Neuronal stem cell (in vitro differentiated cells): ENCODE measurements around the gene MYO19.
A peak's percentile ranks its signal among the peaks of the same experiment; 100 is the strongest.

ENCODE experiments used
- DNase-seq: peaks from one replicate; pipeline ENCODE4 v3.0.0-alpha.2; 2013; ENCODE audit warnings: low spot score
- H2AFZ ChIP-seq: one replicate; pipeline ENCODE4 v1.6.1; 2013; ENCODE audit warnings: mild to moderate bottlenecking, low read length, inconsistent platforms
- H2AK5ac ChIP-seq: 2 replicates; pipeline ENCODE4 v1.6.1; 2013; ENCODE audit warnings: low read depth, mild to moderate bottlenecking, inconsistent platforms, low read length, moderate library complexity, mixed read lengths
- H2BK120ac ChIP-seq: 2 replicates; pipeline ENCODE4 v1.6.1; 2013; ENCODE audit warnings: low read depth, mild to moderate bottlenecking, inconsistent platforms, low read length, moderate library complexity, mixed read lengths
- H2BK12ac ChIP-seq: one replicate; pipeline ENCODE4 v1.6.1; 2013; ENCODE audit warnings: low read length, inconsistent platforms
- H2BK15ac ChIP-seq: 2 replicates; pipeline ENCODE4 v1.6.1; 2013; ENCODE audit warnings: mild to moderate bottlenecking, low read length, inconsistent platforms, mixed read lengths
- H2BK5ac ChIP-seq: one replicate; pipeline ENCODE4 v1.6.1; 2013; ENCODE audit warnings: inconsistent platforms, mild to moderate bottlenecking, low read length, moderate library complexity
- H3K14ac ChIP-seq: one replicate; pipeline ENCODE4 v1.6.1; 2013; ENCODE audit warnings: low read length, inconsistent platforms
- H3K18ac ChIP-seq: 2 replicates; pipeline ENCODE4 v1.6.1; 2013; ENCODE audit warnings: low read length, inconsistent platforms
- H3K23ac ChIP-seq: 2 replicates; pipeline ENCODE4 v1.6.1; 2013; ENCODE audit warnings: low read depth, mild to moderate bottlenecking, mixed read lengths, low read length, inconsistent platforms; ENCODE audit not compliant: poor library complexity
- H3K27ac ChIP-seq: replicated peaks from 3 replicates; pipeline ENCODE4 v1.5.1; 2013; ENCODE audit warnings: low read length, inconsistent platforms
- H3K27me3 ChIP-seq, 3 experiments: 2 replicates each; pipeline ENCODE4 v1.6.1; 2013; ENCODE audit warnings: low read length in 3 of 3, mild to moderate bottlenecking in 2 of 3, inconsistent platforms in 1 of 3, low read depth in 1 of 3, mixed read lengths in 1 of 3, moderate library complexity in 1 of 3; ENCODE audit not compliant: control insufficient read depth in 3 of 3, insufficient read depth in 3 of 3
- H3K36me3 ChIP-seq, 2 donors: replicated peaks in 1 of 2; 2 replicates each; pipeline ENCODE4 v1.6.1; 2013; ENCODE audit warnings: low read length in 2 of 2; ENCODE audit not compliant: control insufficient read depth in 2 of 2, insufficient read depth in 2 of 2
- H3K4ac ChIP-seq: 2 replicates; pipeline ENCODE4 v1.6.1; 2013; ENCODE audit warnings: inconsistent platforms, mild to moderate bottlenecking, low read length, moderate library complexity
- H3K4me1 ChIP-seq, 2 donors: 1 replicate in 1 of 2; 2 replicates in 1 of 2; pipeline ENCODE4 v1.6.1; 2013; ENCODE audit warnings: low read length in 2 of 2, low read depth in 1 of 2; ENCODE audit not compliant: control insufficient read depth in 2 of 2, insufficient read depth in 1 of 2
- H3K4me2 ChIP-seq: one replicate; pipeline ENCODE4 v1.6.1; 2013; ENCODE audit warnings: mild to moderate bottlenecking, low read length, inconsistent platforms; ENCODE audit not compliant: insufficient read depth, poor library complexity, severe bottlenecking
- H3K4me3 ChIP-seq, 2 donors: 2 replicates each; pipeline ENCODE4 v1.5.1; 2013; ENCODE audit warnings: low read length in 2 of 2, mild to moderate bottlenecking in 2 of 2, inconsistent platforms in 1 of 2, moderate library complexity in 1 of 2
- H3K79me1 ChIP-seq: one replicate; pipeline ENCODE4 v1.6.1; 2013; ENCODE audit warnings: low read depth, mild to moderate bottlenecking, inconsistent platforms, low read length, moderate library complexity
- H3K9ac ChIP-seq: one replicate; pipeline ENCODE4 v1.6.1; 2013; ENCODE audit warnings: mild to moderate bottlenecking, low read depth, low read length, inconsistent platforms; ENCODE audit not compliant: poor library complexity
- H3K9me3 ChIP-seq, 2 donors: replicated peaks in 1 of 2; 2 replicates each; pipeline versions ENCODE3 to v1.6.1; 2013; ENCODE audit warnings: low read length in 2 of 2, mild to moderate bottlenecking in 2 of 2, inconsistent platforms in 1 of 2, low read depth in 1 of 2, mixed read lengths in 1 of 2, moderate library complexity in 1 of 2; ENCODE audit not compliant: control insufficient read depth in 2 of 2, insufficient read depth in 1 of 2
- H4K8ac ChIP-seq: one replicate; pipeline ENCODE4 v1.6.1; 2013; ENCODE audit warnings: low read depth, mild to moderate bottlenecking, inconsistent platforms, low read length, moderate library complexity
- H4K91ac ChIP-seq: one replicate; pipeline ENCODE4 v1.6.1; 2013; ENCODE audit warnings: low read length, low read depth, mild to moderate bottlenecking, inconsistent platforms; ENCODE audit not compliant: poor library complexity
- WGBS, 2 donors: extraction: QIAGEN DNeasy Blood & Tissue Kit; methylation state at CpG; one replicate each; pipeline ENCODE4 v1.1.7; 2013; ENCODE audit warnings: missing lambda C conversion rate in 2 of 2, mixed read lengths in 1 of 2; ENCODE audit not compliant: insufficient read length in 2 of 2, insufficient replicate concordance in 1 of 2; ENCODE audit errors: extremely low coverage in 2 of 2; 5-methylcytosine and 5-hydroxymethylcytosine counted together

Gene MYO19

DNA sequence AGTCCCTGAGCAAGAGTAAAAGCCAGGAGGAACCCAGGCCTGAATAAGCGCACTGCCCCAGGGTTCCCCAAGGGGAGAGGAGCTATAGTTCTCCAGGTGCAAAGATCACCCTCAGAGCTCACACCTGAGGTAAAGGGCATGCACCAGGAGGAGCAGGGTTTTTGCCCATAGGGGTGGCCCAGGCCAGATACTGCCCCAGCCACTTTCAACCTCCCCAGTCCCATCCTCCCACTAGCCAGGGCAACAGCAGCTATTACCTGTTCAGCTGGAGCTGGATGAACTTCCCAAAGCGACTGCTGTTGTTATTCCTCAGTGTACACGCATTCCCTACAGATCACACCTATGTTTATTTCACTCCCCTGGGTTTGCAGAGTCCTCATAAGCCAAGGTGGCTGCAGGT lies 19.8 kb downstream of the MYO19 start:
- Histone ChIP-seq H2AFZ (no peak overlapping the region), H3K18ac (no peak overlapping the region), H3K4me2 (no peak overlapping the region), H3K4ac (no peak overlapping the region), H4K8ac (no peak overlapping the region), H3K9ac (no peak overlapping the region), H2BK12ac (no peak overlapping the region), H3K4me3 (no peak overlapping the region), H3K36me3 (peaks cover 27 to 94% of the 10 kb centered on the region in 2 donors), H2BK120ac (no peak overlapping the region), H2BK15ac (no peak overlapping the region), H3K23ac (no peak overlapping the region), H3K27ac (no peak overlapping the region), H3K4me1 (no peaks in the 10 kb centered on the region), H2AK5ac (no peak overlapping the region), H2BK5ac (no peak overlapping the region), H3K27me3 (no peaks in the 10 kb centered on the region), H3K9me3 (no peaks in the 10 kb centered on the region), H3K14ac (no peak overlapping the region), H4K91ac (no peak overlapping the region), H3K79me1 (no peaks in the 10 kb centered on the region)
- WGBS, 2 donors: no CpG with 5 or more reads among the region's 3 CpGs
- no peak for DNase-seq

DNA sequence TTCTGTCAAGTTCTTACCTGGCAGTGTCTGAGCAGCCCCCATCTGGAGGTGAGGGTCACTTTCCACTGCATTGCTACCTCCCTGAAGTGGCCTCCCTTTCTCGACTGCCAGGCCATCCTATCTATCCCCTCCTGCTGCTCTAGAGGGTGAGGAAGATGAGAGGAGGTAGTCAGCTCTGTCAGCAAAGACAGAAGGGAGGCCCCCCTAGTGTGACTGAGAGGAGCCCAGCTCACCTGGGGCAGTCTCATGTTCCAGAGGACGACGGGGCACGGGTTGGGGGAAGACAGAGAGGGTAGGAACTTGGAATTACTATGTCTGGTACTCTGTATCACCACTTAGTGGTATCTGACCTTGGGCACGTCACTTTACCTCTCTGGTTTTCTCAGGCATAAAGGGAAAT lies 22.0 kb downstream of the MYO19 start:
- Histone ChIP-seq H4K8ac (no peak overlapping the region), H3K18ac (no peak overlapping the region), H3K14ac (no peak overlapping the region), H3K36me3 (peaks cover 36 to 95% of the 10 kb centered on the region in 2 donors), H2BK12ac (no peak overlapping the region), H3K4me2 (no peak overlapping the region), H3K9ac (no peak overlapping the region), H2BK120ac (no peak overlapping the region), H3K27ac (no peak overlapping the region), H3K4ac (no peak overlapping the region), H3K4me3 (no peak overlapping the region), H2AK5ac (no peak overlapping the region), H2BK15ac (no peak overlapping the region), H3K23ac (no peak overlapping the region), H3K27me3 (no peaks in the 10 kb centered on the region), H3K79me1 (no peaks in the 10 kb centered on the region), H2AFZ (no peak overlapping the region), H3K4me1 (no peaks in the 10 kb centered on the region), H3K9me3 (no peaks in the 10 kb centered on the region), H2BK5ac (no peak overlapping the region), H4K91ac (no peak overlapping the region)
- no peak for DNase-seq
- no CpG with 5 or more reads among the region's 5 CpGs for WGBS, 2 donors

DNA sequence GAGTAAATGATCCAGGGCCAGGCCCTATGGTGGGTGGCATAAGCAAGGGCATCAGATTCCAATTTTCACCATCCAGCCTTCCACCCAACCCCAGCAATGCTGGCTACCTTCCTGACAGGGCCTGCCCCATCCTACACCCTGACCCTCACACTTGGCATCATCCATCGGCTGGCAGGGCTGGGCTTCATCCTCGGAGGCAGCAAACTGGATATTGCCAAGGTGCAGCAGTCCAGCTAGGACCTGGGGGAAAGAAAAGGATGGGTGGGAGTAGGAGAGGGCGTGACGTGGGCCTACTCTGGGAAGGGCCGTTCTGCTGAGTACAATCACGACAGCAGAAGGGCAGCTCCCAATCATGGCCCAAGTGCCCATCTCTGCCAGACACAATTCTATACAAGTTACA lies 23.5 kb downstream of the MYO19 start:
- Histone ChIP-seq H2BK5ac (no peak overlapping the region), H3K79me1 (no peaks in the 10 kb centered on the region), H3K4me3 (no peak overlapping the region), H2BK12ac (no peak overlapping the region), H3K4me1 (no peaks in the 10 kb centered on the region), H2AK5ac (no peak overlapping the region), H3K4ac (no peak overlapping the region), H3K9me3 (no peaks in the 10 kb centered on the region), H2BK15ac (no peak overlapping the region), H4K91ac (no peak overlapping the region), H3K27me3 (no peaks in the 10 kb centered on the region), H3K9ac (peak overlapping the region; percentile 71), H3K18ac (no peak overlapping the region), H4K8ac (no peak overlapping the region), H2AFZ (no peak overlapping the region), H3K27ac (no peak overlapping the region), H3K4me2 (no peak overlapping the region), H3K36me3 (peaks cover 42 to 96% of the 10 kb centered on the region in 2 donors), H3K14ac (no peak overlapping the region), H3K23ac (no peak overlapping the region), H2BK120ac (no peak overlapping the region)
- WGBS, 2 donors: no CpG with 5 or more reads among the region's 6 CpGs
- DNase-seq: no peak

DNA sequence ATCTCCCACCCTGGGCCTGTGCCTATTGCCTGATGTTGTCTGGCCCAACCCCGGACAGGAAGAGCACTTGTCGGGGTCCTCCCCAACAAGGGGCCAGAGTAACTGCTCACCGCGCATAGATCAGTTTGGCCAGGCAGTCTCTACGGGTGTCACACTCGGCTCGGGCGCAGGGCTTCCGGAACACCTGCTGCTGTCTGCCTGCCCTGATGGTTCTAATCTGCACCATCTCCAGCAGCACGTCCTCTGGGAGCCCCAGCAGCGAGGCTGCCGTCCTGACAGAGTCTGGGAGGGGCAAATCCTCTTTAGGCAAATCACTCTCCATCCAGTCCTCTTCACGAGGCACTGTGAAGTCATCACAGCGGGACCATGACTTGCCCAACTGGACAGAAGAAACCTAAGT lies 24.0 kb downstream of the MYO19 start:
- H4K8ac ChIP-seq: no peak overlapping the region
- H2AFZ ChIP-seq: no peak overlapping the region
- no peak overlapping the region for H2BK15ac ChIP-seq
- DNase-seq: no peak
- H3K23ac ChIP-seq: no peak overlapping the region
- H2BK5ac ChIP-seq: no peak overlapping the region
- no CpG with 5 or more reads among the region's 14 CpGs for WGBS, 2 donors
- H3K4me3 ChIP-seq: no peak overlapping the region
- no peak overlapping the region for H2AK5ac ChIP-seq
- H3K27ac ChIP-seq: no peak overlapping the region
- no peak overlapping the region for H4K91ac ChIP-seq
- H3K18ac ChIP-seq: no peak overlapping the region
- H3K14ac ChIP-seq: no peak overlapping the region
- H3K4me1 ChIP-seq: no peaks in the 10 kb centered on the region
- H3K4ac ChIP-seq: no peak overlapping the region
- no peaks in the 10 kb centered on the region for H3K27me3 ChIP-seq
- H3K79me1 ChIP-seq: no peaks in the 10 kb centered on the region
- no peak overlapping the region for H2BK12ac ChIP-seq
- no peak overlapping the region for H3K9ac ChIP-seq
- H3K36me3 ChIP-seq: peaks cover 44 to 96% of the 10 kb centered on the region in 2 donors
- no peak overlapping the region for H3K4me2 ChIP-seq
- H2BK120ac ChIP-seq: no peak overlapping the region
- H3K9me3 ChIP-seq: no peaks in the 10 kb centered on the region
